GM12878 (cell line): Measurements from ENCODE around the gene GNGT1.

Source experiments
- FOS ChIP-seq: IDR thresholded peaks from 3 replicates; pipeline ENCODE4 v1.6.1; 2011; ENCODE audit warnings: borderline replicate concordance; ENCODE audit not compliant: insufficient read length; ENCODE audit errors: extremely low read depth
- GABPA ChIP-seq: IDR thresholded peaks from 2 replicates; pipeline ENCODE4 v1.6.1; 2014; ENCODE audit warnings: antibody characterized with exemption, low read depth, mild to moderate bottlenecking, inconsistent platforms
- MXI1 ChIP-seq: fragments of 150-350 bp; IDR thresholded peaks from 2 replicates; pipeline ENCODE4 v1.6.1; 2011; ENCODE audit warnings: low read depth, mild to moderate bottlenecking, inconsistent platforms, low read length, improper control_type of control experiment
- PAX5 ChIP-seq: IDR thresholded peaks from 2 replicates; pipeline ENCODE4 v1.6.1; 2011; ENCODE audit warnings: low read depth, low read length, borderline replicate concordance
- PML ChIP-seq: IDR thresholded peaks from 2 replicates; pipeline ENCODE4 v1.6.1; 2012; ENCODE audit warnings: low read length, inconsistent platforms
- RAD21 ChIP-seq: IDR thresholded peaks from 2 replicates; pipeline ENCODE4 v1.6.1; 2011; ENCODE audit warnings: mild to moderate bottlenecking, low read depth, low read length, moderate library complexity; ENCODE audit not compliant: insufficient read depth
- TAF1 ChIP-seq: IDR thresholded peaks from 2 replicates; pipeline ENCODE4 v1.6.1; 2011; ENCODE audit warnings: mild to moderate bottlenecking, low read depth, low read length, borderline replicate concordance
- ZNF274 ChIP-seq: IDR thresholded peaks from one replicate; pipeline ENCODE4 v1.8.0; 2011; ENCODE audit not compliant: insufficient read length, insufficient read depth
- TF ChIP-seq, protein P1 (sequence below), 3 experiments: IDR thresholded peaks in 2 of 3; conservative IDR thresholded peaks in 1 of 3; 2 replicates each; pipeline ENCODE4 v1.5.1; 2011; ENCODE audit warnings: low read depth in 3 of 3, low read length in 3 of 3, mild to moderate bottlenecking in 3 of 3, control low read depth in 2 of 3, moderate library complexity in 2 of 3, inconsistent platforms in 1 of 3, mixed read lengths in 1 of 3; ENCODE audit not compliant: control insufficient read depth in 2 of 3, insufficient read depth in 1 of 3; ENCODE audit errors: extremely low read depth in 1 of 3

DNA sequence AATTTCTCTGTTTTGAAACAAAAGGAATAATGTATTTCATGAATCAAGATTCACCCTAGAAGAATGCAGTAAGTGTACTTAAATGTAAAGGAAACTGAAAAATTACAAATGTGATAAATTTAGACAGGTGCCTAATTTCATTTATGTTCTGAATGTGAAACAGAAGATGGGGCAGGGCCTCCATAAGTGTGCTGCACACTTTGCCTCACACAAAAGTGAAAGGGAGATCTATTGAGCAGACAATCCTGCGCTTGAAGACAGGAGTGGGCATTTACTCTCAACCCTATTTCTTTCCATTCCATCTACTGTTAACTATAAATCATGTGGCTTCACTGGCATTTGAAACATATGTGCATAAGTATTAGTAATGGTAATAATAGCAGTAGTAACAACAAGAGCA lies 51.4 kb downstream of the GNGT1 start:
- no peak for TF ChIP-seq MXI1
- no peak for TF ChIP-seq FOS
- TF ChIP-seq, protein P1, sequence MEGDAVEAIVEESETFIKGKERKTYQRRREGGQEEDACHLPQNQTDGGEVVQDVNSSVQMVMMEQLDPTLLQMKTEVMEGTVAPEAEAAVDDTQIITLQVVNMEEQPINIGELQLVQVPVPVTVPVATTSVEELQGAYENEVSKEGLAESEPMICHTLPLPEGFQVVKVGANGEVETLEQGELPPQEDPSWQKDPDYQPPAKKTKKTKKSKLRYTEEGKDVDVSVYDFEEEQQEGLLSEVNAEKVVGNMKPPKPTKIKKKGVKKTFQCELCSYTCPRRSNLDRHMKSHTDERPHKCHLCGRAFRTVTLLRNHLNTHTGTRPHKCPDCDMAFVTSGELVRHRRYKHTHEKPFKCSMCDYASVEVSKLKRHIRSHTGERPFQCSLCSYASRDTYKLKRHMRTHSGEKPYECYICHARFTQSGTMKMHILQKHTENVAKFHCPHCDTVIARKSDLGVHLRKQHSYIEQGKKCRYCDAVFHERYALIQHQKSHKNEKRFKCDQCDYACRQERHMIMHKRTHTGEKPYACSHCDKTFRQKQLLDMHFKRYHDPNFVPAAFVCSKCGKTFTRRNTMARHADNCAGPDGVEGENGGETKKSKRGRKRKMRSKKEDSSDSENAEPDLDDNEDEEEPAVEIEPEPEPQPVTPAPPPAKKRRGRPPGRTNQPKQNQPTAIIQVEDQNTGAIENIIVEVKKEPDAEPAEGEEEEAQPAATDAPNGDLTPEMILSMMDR (IDR thresholded peaks at IDR 0.05 in 2 of 3, conservative IDR thresholded peaks at IDR 0.05 in 1 of 3; ENCODE audit: control insufficient read depth in 2 of 3, extremely low read depth in 1 of 3, insufficient read depth in 1 of 3, low read depth in 3 of 3, low read length in 3 of 3): no peak
- TF ChIP-seq ZNF274: no peak
- TF ChIP-seq GABPA: no peak
- TF ChIP-seq PML: no peak
- no peak for TF ChIP-seq TAF1
- TF ChIP-seq RAD21: no peak
- no peak for TF ChIP-seq PAX5
